NB4 (cell line): ENCODE results near the gene HDAC7.
A peak's percentile ranks its signal among the peaks of the same experiment; 100 is the strongest.

Source experiments
- DNase-seq: peaks from one replicate; pipeline ENCODE4 v3.0.0; 2010; ENCODE audit warnings: low read depth
- H3K4me3 ChIP-seq: one replicate; pipeline ENCODE4 v1.5.1; 2011; ENCODE audit warnings: mild to moderate bottlenecking, low read depth, low read length, moderate library complexity
- MYC ChIP-seq: IDR thresholded peaks from 2 replicates; pipeline ENCODE4 v1.6.1; 2011; ENCODE audit warnings: low read depth, low read length
- POLR2A ChIP-seq: IDR thresholded peaks from 2 replicates; pipeline ENCODE4 v1.6.1; 2011; ENCODE audit warnings: mild to moderate bottlenecking; ENCODE audit not compliant: insufficient read length; ENCODE audit errors: extremely low read depth
- TF ChIP-seq, protein P1 (sequence below): IDR thresholded peaks from one replicate; pipeline ENCODE4 v1.5.1; 2012; ENCODE audit warnings: low read depth, low read length
- TF ChIP-seq, protein P2 (sequence below): IDR thresholded peaks from 2 replicates; pipeline ENCODE4 v1.6.1; 2011; ENCODE audit warnings: low read depth, low read length

Gene HDAC7

DNA sequence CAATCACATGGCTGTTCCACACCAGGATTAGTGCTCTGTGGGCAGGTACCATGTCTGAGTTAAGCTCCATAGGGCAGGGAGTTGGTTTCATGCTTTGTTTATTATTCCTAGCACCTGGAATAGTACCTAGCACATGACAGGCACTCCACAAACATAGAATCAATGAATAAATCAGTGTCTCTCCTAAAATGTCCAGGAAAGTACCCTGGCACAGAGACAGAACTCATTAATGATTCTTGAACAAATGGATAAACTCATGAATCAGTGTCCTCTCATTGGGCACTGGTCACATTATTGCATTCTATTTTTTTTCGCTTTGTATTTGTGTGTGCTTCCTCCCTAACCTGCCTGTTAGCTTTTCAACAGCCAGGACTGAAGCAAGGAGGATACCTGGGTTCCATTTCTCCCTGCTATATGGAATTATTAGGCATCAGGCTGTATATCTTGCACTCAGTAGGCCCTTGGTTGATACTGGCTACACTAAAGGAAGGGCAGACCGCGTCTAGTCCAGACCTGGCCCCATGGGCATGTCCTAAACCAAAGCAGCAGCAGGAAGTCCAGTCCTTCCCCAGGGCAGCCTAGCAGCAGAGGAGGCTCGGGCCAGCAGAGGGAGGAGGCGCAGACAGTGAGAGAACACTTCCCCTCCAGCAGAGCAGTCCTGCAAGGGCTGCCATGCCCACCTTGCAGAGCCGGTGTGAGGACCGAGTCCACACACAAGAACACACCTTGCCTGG is 18.4 kb downstream of the HDAC7 start:
- no peak for TF ChIP-seq POLR2A
- TF ChIP-seq, protein P1, sequence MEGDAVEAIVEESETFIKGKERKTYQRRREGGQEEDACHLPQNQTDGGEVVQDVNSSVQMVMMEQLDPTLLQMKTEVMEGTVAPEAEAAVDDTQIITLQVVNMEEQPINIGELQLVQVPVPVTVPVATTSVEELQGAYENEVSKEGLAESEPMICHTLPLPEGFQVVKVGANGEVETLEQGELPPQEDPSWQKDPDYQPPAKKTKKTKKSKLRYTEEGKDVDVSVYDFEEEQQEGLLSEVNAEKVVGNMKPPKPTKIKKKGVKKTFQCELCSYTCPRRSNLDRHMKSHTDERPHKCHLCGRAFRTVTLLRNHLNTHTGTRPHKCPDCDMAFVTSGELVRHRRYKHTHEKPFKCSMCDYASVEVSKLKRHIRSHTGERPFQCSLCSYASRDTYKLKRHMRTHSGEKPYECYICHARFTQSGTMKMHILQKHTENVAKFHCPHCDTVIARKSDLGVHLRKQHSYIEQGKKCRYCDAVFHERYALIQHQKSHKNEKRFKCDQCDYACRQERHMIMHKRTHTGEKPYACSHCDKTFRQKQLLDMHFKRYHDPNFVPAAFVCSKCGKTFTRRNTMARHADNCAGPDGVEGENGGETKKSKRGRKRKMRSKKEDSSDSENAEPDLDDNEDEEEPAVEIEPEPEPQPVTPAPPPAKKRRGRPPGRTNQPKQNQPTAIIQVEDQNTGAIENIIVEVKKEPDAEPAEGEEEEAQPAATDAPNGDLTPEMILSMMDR: no peak
- TF ChIP-seq, protein P2, sequence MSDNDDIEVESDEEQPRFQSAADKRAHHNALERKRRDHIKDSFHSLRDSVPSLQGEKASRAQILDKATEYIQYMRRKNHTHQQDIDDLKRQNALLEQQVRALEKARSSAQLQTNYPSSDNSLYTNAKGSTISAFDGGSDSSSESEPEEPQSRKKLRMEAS: no peak
- no peak for TF ChIP-seq MYC
- peak; percentile 39 for DNase-seq

DNA sequence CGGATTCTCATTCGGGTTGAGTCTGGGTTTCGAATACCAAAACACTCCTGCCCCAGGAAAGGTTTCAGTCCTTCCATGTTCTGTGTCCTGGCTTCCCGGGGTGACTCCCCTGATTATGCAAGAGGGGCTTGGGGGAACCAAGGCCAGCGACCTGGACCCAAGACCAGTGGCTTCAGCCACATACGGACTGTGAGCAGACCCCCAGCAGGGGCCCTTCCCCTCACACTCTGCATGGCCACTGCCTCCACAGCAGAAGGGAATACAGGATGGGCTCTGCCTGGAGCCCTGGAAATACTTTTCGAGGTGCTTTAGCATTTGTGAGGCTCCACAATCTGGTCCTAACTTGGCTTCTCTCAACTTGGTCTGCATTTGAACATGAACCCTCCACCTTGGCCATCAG is 19.1 kb downstream of the HDAC7 start:
- no peak overlapping the region for H3K4me3 ChIP-seq
- no peak for DNase-seq
- TF ChIP-seq, protein P1: no peak
- TF ChIP-seq, protein P2: no peak
- TF ChIP-seq MYC (no peak), POLR2A (no peak)

More for the DNA sequence above, 18.4 kb downstream of the HDAC7 start:
- no peak overlapping the region for H3K4me3 ChIP-seq

DNA sequence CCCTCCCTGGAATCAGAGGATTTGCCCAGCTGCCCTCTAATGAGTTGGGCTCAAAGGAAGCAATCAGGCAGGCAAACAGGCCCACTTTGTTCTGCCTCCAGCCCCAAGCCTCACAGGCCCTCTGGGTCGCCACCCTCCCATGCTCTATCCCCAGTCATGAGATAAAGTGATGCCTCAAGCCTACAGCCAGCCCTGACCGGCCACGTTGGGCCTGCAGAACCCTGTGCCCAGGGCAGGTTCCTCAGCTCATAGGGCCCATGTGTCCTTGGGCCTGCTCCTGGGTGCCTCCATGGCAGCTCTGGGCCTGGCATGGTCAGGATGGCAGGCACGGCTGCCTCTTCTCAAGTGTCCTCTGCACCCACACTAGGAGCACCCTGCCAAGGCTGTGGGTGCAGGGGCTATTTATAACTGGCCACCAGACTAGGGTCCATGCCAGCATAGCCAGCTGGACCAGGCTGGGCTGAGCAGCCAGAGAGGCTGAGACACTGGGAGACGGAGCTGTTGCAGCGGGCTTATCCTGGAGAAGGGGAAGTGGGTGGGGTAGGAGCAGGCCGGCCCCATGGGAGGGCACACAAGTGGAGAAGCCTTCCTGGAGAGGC is 20.2 kb downstream of the HDAC7 start:
- H3K4me3 ChIP-seq: no peak overlapping the region
- no peak for TF ChIP-seq MYC
- DNase-seq: no peak

DNA sequence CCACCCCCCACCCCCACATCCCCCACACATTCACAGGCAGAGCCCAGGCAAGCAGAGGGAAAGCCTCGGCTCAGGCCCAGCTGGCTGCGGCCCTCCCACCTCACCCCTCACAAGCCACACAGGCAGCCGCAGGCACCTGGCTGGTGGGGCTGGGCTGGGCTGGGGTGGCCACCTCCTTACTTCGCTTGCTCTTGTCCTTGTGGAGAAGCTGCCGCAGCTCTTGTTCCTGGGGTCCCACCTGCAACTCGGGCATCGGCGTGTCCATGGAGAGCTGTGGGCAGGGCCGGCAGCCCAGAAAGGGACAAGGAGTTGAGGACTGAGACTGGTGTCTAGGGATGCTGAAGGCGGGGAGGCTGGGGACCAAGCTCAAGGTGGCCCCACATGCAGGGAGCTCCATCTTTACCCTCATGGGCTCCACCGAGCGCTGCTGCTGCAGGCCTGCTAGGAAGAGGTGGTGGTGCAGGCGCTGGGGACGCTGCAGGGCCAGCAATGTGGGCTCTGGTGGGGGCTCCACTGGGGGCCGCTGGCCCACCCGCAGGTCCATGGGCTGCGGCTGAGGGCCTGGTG is 21.2 kb downstream of the HDAC7 start:
- no peak for TF ChIP-seq POLR2A
- TF ChIP-seq, protein P2: no peak
- no peak for TF ChIP-seq MYC
- TF ChIP-seq, protein P1: no peak
- no peak overlapping the region for H3K4me3 ChIP-seq

DNA sequence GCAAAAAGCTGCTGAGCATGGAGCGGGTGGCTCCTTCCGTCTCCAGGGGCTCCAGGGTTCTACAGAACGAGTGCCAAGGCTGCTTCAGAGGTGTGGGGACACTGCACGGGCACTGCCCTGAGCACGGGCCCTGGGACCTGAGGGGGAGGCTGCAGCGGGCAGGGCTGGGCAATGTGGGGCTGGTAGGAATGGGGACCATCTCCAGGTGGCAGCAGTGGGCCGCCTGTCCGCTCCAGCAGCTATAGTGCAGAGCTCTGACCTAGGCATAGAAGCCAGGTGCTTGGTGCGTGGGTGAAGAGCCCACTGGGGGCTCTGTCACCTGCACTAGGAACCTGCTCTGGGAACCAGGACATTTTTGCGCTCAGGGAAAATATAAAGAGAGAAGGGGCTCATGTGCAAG is 22.3 kb downstream of the HDAC7 start:
- TF ChIP-seq, protein P1: peak; percentile 50
- TF ChIP-seq POLR2A (no peak), MYC (peak; percentile 48; the same call in 1 of the 2 replicates)
- TF ChIP-seq, protein P2: peak; percentile 61
- no peak overlapping the region for H3K4me3 ChIP-seq
- peak; percentile 57 for DNase-seq

More for the DNA sequence above, 21.2 kb downstream of the HDAC7 start:
- no peak for DNase-seq

DNA sequence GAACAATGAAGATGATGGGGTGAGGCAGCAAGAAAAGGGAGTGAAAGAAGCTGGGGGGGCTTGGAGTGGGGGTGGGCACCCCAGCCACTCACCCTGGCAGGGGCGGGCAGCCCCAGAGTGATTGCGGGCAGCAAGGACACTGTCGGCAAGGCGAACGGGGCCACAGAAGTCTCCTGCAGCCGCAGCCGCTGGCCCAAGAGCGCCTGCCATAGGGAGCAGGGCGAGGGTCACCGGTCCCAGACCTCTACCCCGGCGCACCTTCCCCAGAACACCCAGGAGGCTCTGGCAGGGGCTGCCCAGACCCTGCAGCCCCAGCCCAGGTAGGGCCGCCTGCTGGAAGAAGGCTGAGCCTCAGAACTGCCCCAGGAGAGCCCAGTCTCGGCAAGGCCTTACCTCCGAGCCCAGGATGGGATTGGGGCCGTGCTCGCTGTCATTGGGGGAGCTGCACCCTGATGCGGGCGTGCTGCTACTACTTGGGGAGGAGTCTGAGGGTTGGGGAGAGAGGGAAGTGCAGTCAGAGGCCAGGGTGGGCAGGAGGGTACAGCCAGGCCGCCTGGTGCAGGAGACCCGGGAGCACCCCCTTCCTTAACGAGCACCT is 23.8 kb downstream of the HDAC7 start:
- H3K4me3 ChIP-seq: no peak overlapping the region
- TF ChIP-seq POLR2A (no peak), MYC (no peak)
- TF ChIP-seq, protein P2: no peak
- TF ChIP-seq, protein P1: no peak
- DNase-seq: no peak
